PC-3 (cell line): ENCODE data around the gene TNFRSF19. TPM values are rescaled to one million over a fixed set of nuclear protein-coding genes. Genes with fewer than 3 reads are reported as not detected.

ENCODE experiments used
- ATAC-seq: fragments of 200-7000 bp; cut with Tn5 transposase; 2 replicates; pipeline ENCODE4 v1.9.1; 2020; ENCODE audit warnings: mild to moderate bottlenecking, moderate library complexity
- BruUV-seq: library from RNA; stranded (reverse); fragments of 400-500 nt; replicated peaks from 2 replicates; lab custom pipeline; 2021; lab: Mats Ljungman, UMichigan
- CTCF ChIA-PET: fragments of 300-600 bp; sonication (Branson Sonifier 250); formaldehyde crosslinking; loops from one replicate; lab custom pipeline; 2022; ENCODE audit warnings: antibody characterized with exemption; lab: Charles Lee
- POLR2A ChIA-PET: fragments of 300-600 bp; sonication (Branson Sonifier 250); formaldehyde crosslinking; loops from one replicate; lab custom pipeline; 2022; ENCODE audit warnings: antibody characterized with exemption; ENCODE audit not compliant: unreplicated experiment; lab: Charles Lee
- DNase-seq: peaks from one replicate; pipeline ENCODE4 v3.0.0-alpha.2; 2015
- H2AFZ ChIP-seq: fragments of 300-600 bp; sonication (generic); 2 replicates; pipeline ENCODE4 v1.6.0; 2016; ENCODE audit warnings: antibody characterized with exemption, low read length
- H3F3A ChIP-seq: fragments of 300-600 bp; sonication (generic); one replicate; pipeline ENCODE4 v1.6.0; 2017; ENCODE audit warnings: antibody characterized with exemption, low read length, control low read depth, mild to moderate bottlenecking; ENCODE audit not compliant: unreplicated experiment
- H3K27ac ChIP-seq: fragments of 300-600 bp; sonication (generic); 2 replicates; pipeline ENCODE4 v1.5.1; 2016; ENCODE audit warnings: mild to moderate bottlenecking, low read length
- H3K27me3 ChIP-seq: fragments of 300-600 bp; sonication (generic); 2 replicates; pipeline ENCODE4 v1.6.1; 2016; ENCODE audit warnings: low read length, mixed read lengths
- H3K36me3 ChIP-seq: fragments of 300-600 bp; sonication (generic); 2 replicates; pipeline ENCODE4 v1.6.1; 2016; ENCODE audit warnings: low read depth, mixed run types, low read length, mixed read lengths
- H3K4me1 ChIP-seq: fragments of 300-600 bp; sonication (generic); 2 replicates; pipeline ENCODE4 v1.5.1; 2016; ENCODE audit warnings: low read length; ENCODE audit not compliant: insufficient read depth
- H3K4me2 ChIP-seq: fragments of 300-600 bp; sonication (generic); 2 replicates; pipeline ENCODE4 v1.6.0; 2016; ENCODE audit warnings: low read length
- H3K4me3 ChIP-seq: fragments of 300-600 bp; sonication (generic); 2 replicates; pipeline ENCODE4 v1.5.1; 2016; ENCODE audit warnings: mild to moderate bottlenecking, low read length, mixed read lengths
- H3K79me2 ChIP-seq: fragments of 300-600 bp; sonication (generic); 2 replicates; pipeline ENCODE4 v1.6.1; 2017; ENCODE audit warnings: low read length, mixed read lengths
- H3K9ac ChIP-seq: fragments of 300-600 bp; sonication (generic); 2 replicates; pipeline ENCODE4 v1.6.0; 2016; ENCODE audit warnings: mild to moderate bottlenecking, low read length
- H3K9me2 ChIP-seq: fragments of 300-600 bp; sonication (generic); replicated peaks from 2 replicates; pipeline ENCODE4 v1.6.1; 2016; ENCODE audit warnings: mixed run types, low read length, mixed read lengths
- H3K9me3 ChIP-seq: fragments of 300-600 bp; sonication (generic); 2 replicates; pipeline ENCODE4 v1.6.1; 2016; ENCODE audit warnings: low read length, mixed read lengths
- H4K20me1 ChIP-seq: fragments of 300-600 bp; sonication (generic); 2 replicates; pipeline ENCODE4 v1.6.1; 2016; ENCODE audit warnings: low read length, mixed read lengths
- CTCF ChIP-seq: fragments of 300-600 bp; sonication (generic); conservative IDR thresholded peaks from 2 replicates; pipeline ENCODE4 v1.5.1; 2017; ENCODE audit warnings: antibody characterized with exemption, low read depth, mild to moderate bottlenecking, low read length
- EZH2 ChIP-seq: fragments of 300-600 bp; sonication (generic); IDR thresholded peaks from one replicate; pipeline ENCODE4 v1.6.1; 2017; ENCODE audit warnings: antibody characterized with exemption, mild to moderate bottlenecking, low read length; ENCODE audit not compliant: unreplicated experiment
- EZH2phosphoT487 ChIP-seq: fragments of 300-600 bp; sonication (generic); IDR thresholded peaks from 2 replicates; pipeline ENCODE4 v1.6.1; 2018; ENCODE audit warnings: mild to moderate bottlenecking, antibody characterized with exemption, low read length, borderline replicate concordance
- intact Hi-C: fragments of 100-400 bp; cut with micrococcal nuclease; formaldehyde crosslinking; loops from 2 replicates; pipeline ENCODE4 v1.9.0; 2023
- total RNA-seq: library from RNA; depleted of rRNA; stranded (reverse); fragments of >200 nt; gene quantifications from 2 replicates; pipeline ENCODE4 v1.2.3, GENCODE V29; 2014

Gene TNFRSF19
- total RNA-seq, 1 experiment from 2014 or later: 6.1 TPM

- no peak overlapping the region for H3K4me2 ChIP-seq
- ChIA-PET POLR2A (interaction anchor here (0.6 kb wide), 1 partner anchor 8 kb away, joined by 3 read pairs; no protein-coding TSS in a partner anchor), CTCF (no interaction called here)
- H3K27me3 ChIP-seq: no peaks in the 10 kb centered on the region
- DNase-seq (no peak), ATAC-seq (no peak)
- no peak overlapping the region for H3K27ac ChIP-seq
- intact Hi-C loops: loop anchor here (10.0 kb wide), 2 partner anchors 66 to 196 kb away; no protein-coding TSS in a partner anchor
- no peak overlapping the region for H2AFZ ChIP-seq
- H4K20me1 ChIP-seq: no peaks in the 10 kb centered on the region
- no TSS peak for BruUV-seq
- no peaks in the 10 kb centered on the region for H3K36me3 ChIP-seq
- H3K79me2 ChIP-seq: no peaks in the 10 kb centered on the region
- no peaks in the 10 kb centered on the region for H3K9me3 ChIP-seq
- TF ChIP-seq EZH2phosphoT487 (no peak), CTCF (no peak), EZH2 (no peak)
- no peak overlapping the region for H3K4me3 ChIP-seq
- no peaks in the 10 kb centered on the region for H3K9me2 ChIP-seq
- H3K9ac ChIP-seq: no peak overlapping the region
- H3K4me1 ChIP-seq: peaks cover 41% of the 10 kb centered on the region
- H3F3A ChIP-seq: peaks cover 3% of the 10 kb centered on the region
Observed at GRCh38 chr13:23670793-23671192, 100.6 kb downstream of the TNFRSF19 start.

GRCh38 chr13:23671377-23671776 lies 101.2 kb downstream of the TNFRSF19 start:
- ChIA-PET POLR2A (interaction anchor here (0.7 kb wide), 1 partner anchor 53 kb away, joined by 4 read pairs; no protein-coding TSS in a partner anchor), CTCF (no interaction called here)
- intact Hi-C loops: loop anchor here (10.0 kb wide), 2 partner anchors 67 to 197 kb away; no protein-coding TSS in a partner anchor
- no peak for DNase-seq
- Histone ChIP-seq H3K36me3 (no peaks in the 10 kb centered on the region), H3K4me1 (peaks cover 47% of the 10 kb centered on the region), H3K27me3 (no peaks in the 10 kb centered on the region), H3K9me3 (no peaks in the 10 kb centered on the region), H2AFZ (no peak overlapping the region), H3K9ac (no peak overlapping the region), H3K27ac (peak overlapping the region; percentile 85), H3F3A (peaks cover 3% of the 10 kb centered on the region), H4K20me1 (no peaks in the 10 kb centered on the region), H3K79me2 (no peaks in the 10 kb centered on the region), H3K9me2 (no peaks in the 10 kb centered on the region), H3K4me2 (no peak overlapping the region), H3K4me3 (no peak overlapping the region)
- ATAC-seq: no peak
- BruUV-seq: no TSS peak
- no peak for TF ChIP-seq EZH2
- no peak for TF ChIP-seq EZH2phosphoT487

GRCh38 chr13:23671897-23672296 lies 101.7 kb downstream of the TNFRSF19 start:
- H3K4me3 ChIP-seq: no peak overlapping the region
- no peak overlapping the region for H2AFZ ChIP-seq
- no peaks in the 10 kb centered on the region for H3K36me3 ChIP-seq
- H3K27ac ChIP-seq: peak overlapping the region; percentile 85
- H3F3A ChIP-seq: peaks cover 3% of the 10 kb centered on the region
- ATAC-seq: no peak
- H3K4me1 ChIP-seq: peaks cover 49% of the 10 kb centered on the region
- H3K9me2 ChIP-seq: no peaks in the 10 kb centered on the region
- no peaks in the 10 kb centered on the region for H3K9me3 ChIP-seq
- no peaks in the 10 kb centered on the region for H3K27me3 ChIP-seq
- TF ChIP-seq CTCF: no peak
- no peak for TF ChIP-seq EZH2
- TF ChIP-seq EZH2phosphoT487: no peak
- peak; percentile 43 for DNase-seq
- POLR2A ChIA-PET: interaction anchor here (0.7 kb wide), 1 partner anchor 53 kb away, joined by 4 read pairs; no protein-coding TSS in a partner anchor
- H3K79me2 ChIP-seq: no peaks in the 10 kb centered on the region
- no TSS peak for BruUV-seq
- intact Hi-C loops: loop anchor here (2.0 to 10.0 kb wide), 3 partner anchors 67 to 197 kb away; no protein-coding TSS in a partner anchor
- CTCF ChIA-PET: no interaction called here
- no peaks in the 10 kb centered on the region for H4K20me1 ChIP-seq
- H3K9ac ChIP-seq: no peak overlapping the region
- no peak overlapping the region for H3K4me2 ChIP-seq
